Nephron progenitor cell (in vitro differentiated cells): Measurements from ENCODE around the gene MAP3K4.

Experiments used
- DNase-seq: peaks from one replicate; pipeline ENCODE4 v3.0.0; 2021
- H3K27ac Mint-ChIP-seq: 2 replicates; pipeline ENCODE4 v1.8.0; 2021; ENCODE audit warnings: mild to moderate bottlenecking, moderate library complexity, mixed read lengths
- H3K27me3 Mint-ChIP-seq: 2 replicates; pipeline ENCODE4 v1.8.0; 2021; ENCODE audit warnings: mild to moderate bottlenecking, low read depth, mixed read lengths; ENCODE audit not compliant: poor library complexity
- H3K36me3 Mint-ChIP-seq: 2 replicates; pipeline ENCODE4 v1.8.0; 2021; ENCODE audit warnings: low read depth, mixed read lengths
- H3K4me1 Mint-ChIP-seq: 2 replicates; pipeline ENCODE4 v1.8.0; 2021; ENCODE audit warnings: mixed read lengths
- H3K4me3 Mint-ChIP-seq: 2 replicates; pipeline ENCODE4 v1.8.0; 2021; ENCODE audit warnings: mild to moderate bottlenecking, moderate library complexity, mixed read lengths
- H3K9me3 Mint-ChIP-seq: 2 replicates; pipeline ENCODE4 v1.8.0; 2021; ENCODE audit warnings: mild to moderate bottlenecking, moderate library complexity, mixed read lengths
- CTCF ChIP-seq: fragments of 200-600 bp; sonication (generic); IDR thresholded peaks from 2 replicates; pipeline ENCODE4 v1.5.0; 2021; ENCODE audit warnings: antibody characterized with exemption

The MAP3K4 gene

GRCh38 chr6:160986851-160987250 is 4.7 kb upstream of the MAP3K4 start:
- Mint-ChIP-seq H3K27me3 (peaks cover 2% of the 10 kb centered on the region), H3K4me3 (no peak overlapping the region), H3K27ac (no peak overlapping the region), H3K9me3 (peaks cover 43% of the 10 kb centered on the region), H3K36me3 (peaks cover 15% of the 10 kb centered on the region), H3K4me1 (peaks cover 9% of the 10 kb centered on the region)
- DNase-seq, result no peak
- TF ChIP-seq CTCF, result no peak

- H3K9me3 Mint-ChIP-seq, result peaks cover 39% of the 10 kb centered on the region
- peaks cover 15% of the 10 kb centered on the region for H3K36me3 Mint-ChIP-seq
- H3K27ac Mint-ChIP-seq, result no peak overlapping the region
- no peak for DNase-seq
- H3K27me3 Mint-ChIP-seq, result peaks cover 2% of the 10 kb centered on the region
- no peak overlapping the region for H3K4me3 Mint-ChIP-seq
- no peak for TF ChIP-seq CTCF
- H3K4me1 Mint-ChIP-seq, result peaks cover 9% of the 10 kb centered on the region
These were observed 4.3 kb upstream of the MAP3K4 start for GRCh38 chr6:160987265-160987664.

GRCh38 chr6:160990847-160991405 is 643 bp upstream of the MAP3K4 start:
- H3K9me3 Mint-ChIP-seq, result peaks cover 12% of the 10 kb centered on the region
- peak overlapping the region; percentile 98 for H3K4me3 Mint-ChIP-seq
- H3K36me3 Mint-ChIP-seq, result peaks cover 10% of the 10 kb centered on the region
- no peak for TF ChIP-seq CTCF
- H3K27ac Mint-ChIP-seq, result peak overlapping the region; percentile 90
- no peak for DNase-seq
- peaks cover 2% of the 10 kb centered on the region for H3K27me3 Mint-ChIP-seq
- H3K4me1 Mint-ChIP-seq, result peaks cover 34% of the 10 kb centered on the region

- Mint-ChIP-seq H3K4me1 (peaks cover 38% of the 10 kb centered on the region), H3K27ac (peak overlapping the region; percentile 96), H3K9me3 (no peaks in the 10 kb centered on the region), H3K27me3 (no peaks in the 10 kb centered on the region), H3K36me3 (peaks cover 16% of the 10 kb centered on the region), H3K4me3 (peak overlapping the region; percentile 98)
- TF ChIP-seq CTCF, result peak; percentile 57
- peak; percentile 31 for DNase-seq
These were observed 751 bp downstream of the MAP3K4 start for GRCh38 chr6:160992061-160992979.

- no peaks in the 10 kb centered on the region for H3K9me3 Mint-ChIP-seq
- peak overlapping the region; percentile 98 for H3K4me3 Mint-ChIP-seq
- H3K27me3 Mint-ChIP-seq, result no peaks in the 10 kb centered on the region
These were observed 1.4 kb downstream of the MAP3K4 start for GRCh38 chr6:160992980-160993314.

More at GRCh38 chr6:160992980-160993314, 1.4 kb downstream of the MAP3K4 start:
- DNase-seq, result no peak
- Mint-ChIP-seq H3K4me1 (peaks cover 38% of the 10 kb centered on the region), H3K36me3 (peaks cover 23% of the 10 kb centered on the region), H3K27ac (peak overlapping the region; percentile 96)
- peak; percentile 5 for TF ChIP-seq CTCF
